Measurements from ENCODE around the gene CEACAM19.
"Not testable (repeated sequence)": the region's sequence is repeated elsewhere in the genome, so short reads cannot be mapped to it uniquely, and the experiment has no call there.

CEACAM19 gene

GRCh38 chr19:44684396-44684795, 13.1 kb downstream of the CEACAM19 start:
- H3K36me3 ChIP-seq (ENCODE audit: control insufficient read depth, insufficient read depth, low read length); H3K4me1 ChIP-seq (ENCODE audit: control insufficient read depth, insufficient read depth, low read length); H3K27ac ChIP-seq (ENCODE audit: low read depth, low read length); H3K4me3 ChIP-seq (ENCODE audit: low read length); H3K9ac ChIP-seq (ENCODE audit: low read length); H3K27me3 ChIP-seq (ENCODE audit: control insufficient read depth, insufficient read depth, low read length): not testable (repeated sequence)

- H3K36me3 ChIP-seq (ENCODE audit: control insufficient read depth, insufficient read depth, low read length), result peaks cover 3% of the 10 kb centered on the region
- no peak overlapping the region for H3K4me3 ChIP-seq (ENCODE audit: low read length)
- H3K9ac ChIP-seq (ENCODE audit: low read length), result no peak overlapping the region
- no peak overlapping the region for H3K27ac ChIP-seq (ENCODE audit: low read depth, low read length)
- H3K4me1 ChIP-seq (ENCODE audit: control insufficient read depth, insufficient read depth, low read length), result no peaks in the 10 kb centered on the region
- no peaks in the 10 kb centered on the region for H3K27me3 ChIP-seq (ENCODE audit: control insufficient read depth, insufficient read depth, low read length)
Measured at GRCh38 chr19:44684892-44685863, 13.9 kb downstream of the CEACAM19 start.

- H3K4me3 ChIP-seq (ENCODE audit: low read length), result no peak overlapping the region
Measured at GRCh38 chr19:44685877-44686276, 14.6 kb downstream of the CEACAM19 start.

DNA sequence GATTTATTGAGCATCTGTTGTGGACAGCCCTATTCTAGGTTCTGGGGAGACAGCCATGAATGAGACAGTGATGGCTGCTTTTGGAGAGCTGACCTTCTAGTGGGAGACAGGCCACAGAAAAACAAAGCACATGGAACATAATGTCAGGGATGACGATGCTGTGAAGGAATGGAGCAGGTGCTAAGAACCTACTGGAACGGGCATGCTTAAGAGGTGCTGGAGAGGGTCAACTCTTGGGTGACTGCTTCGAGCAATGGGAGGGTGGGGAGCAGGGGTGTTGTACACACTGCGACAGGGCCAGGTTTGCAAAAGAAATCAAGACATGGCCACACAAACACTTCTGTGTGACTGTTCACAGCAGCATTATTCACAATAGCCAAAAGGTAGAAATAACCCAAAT, 15.6 kb downstream of the CEACAM19 start:
- Histone ChIP-seq H3K4me1 (ENCODE audit: control insufficient read depth, insufficient read depth, low read length) (no peaks in the 10 kb centered on the region), H3K27ac (ENCODE audit: low read depth, low read length) (no peak overlapping the region), H3K4me3 (ENCODE audit: low read length) (no peak overlapping the region)

More at GRCh38 chr19:44685877-44686276, 14.6 kb downstream of the CEACAM19 start:
- H3K36me3 ChIP-seq (ENCODE audit: control insufficient read depth, insufficient read depth, low read length), result no peaks in the 10 kb centered on the region
- H3K4me1 ChIP-seq (ENCODE audit: control insufficient read depth, insufficient read depth, low read length), result no peaks in the 10 kb centered on the region
- H3K27me3 ChIP-seq (ENCODE audit: control insufficient read depth, insufficient read depth, low read length), result no peaks in the 10 kb centered on the region
- H3K9ac ChIP-seq (ENCODE audit: low read length), result no peak overlapping the region
- no peak overlapping the region for H3K27ac ChIP-seq (ENCODE audit: low read depth, low read length)

DNA sequence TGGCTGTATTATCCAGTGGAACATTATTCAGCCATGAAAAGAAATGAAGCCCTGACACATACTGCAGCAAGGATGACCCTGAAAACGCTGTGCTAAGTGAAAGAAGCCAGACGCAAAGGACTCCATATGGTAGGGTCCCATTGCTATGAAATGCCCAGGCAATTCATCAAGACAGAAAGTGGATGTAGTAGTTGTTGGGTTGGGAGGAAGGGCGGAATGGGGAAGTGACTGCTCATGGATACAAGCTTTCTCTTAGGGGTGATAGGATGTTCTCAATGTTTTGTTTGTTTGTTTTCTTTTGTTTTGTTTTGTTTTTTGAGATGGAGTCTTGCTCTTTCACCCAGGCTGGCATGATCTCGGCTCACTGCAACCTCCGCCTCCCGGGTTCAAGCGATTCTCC, 16.6 kb downstream of the CEACAM19 start:
- no peak overlapping the region for H3K4me3 ChIP-seq (ENCODE audit: low read length)
- H3K27ac ChIP-seq (ENCODE audit: low read depth, low read length), result no peak overlapping the region
- no peaks in the 10 kb centered on the region for H3K27me3 ChIP-seq (ENCODE audit: control insufficient read depth, insufficient read depth, low read length)
- H3K4me1 ChIP-seq (ENCODE audit: control insufficient read depth, insufficient read depth, low read length), result no peaks in the 10 kb centered on the region
- no peaks in the 10 kb centered on the region for H3K36me3 ChIP-seq (ENCODE audit: control insufficient read depth, insufficient read depth, low read length)
- no peak overlapping the region for H3K9ac ChIP-seq (ENCODE audit: low read length)

More for the DNA sequence above, 15.6 kb downstream of the CEACAM19 start:
- Histone ChIP-seq H3K36me3 (ENCODE audit: control insufficient read depth, insufficient read depth, low read length) (no peaks in the 10 kb centered on the region), H3K27me3 (ENCODE audit: control insufficient read depth, insufficient read depth, low read length) (no peaks in the 10 kb centered on the region), H3K9ac (ENCODE audit: low read length) (no peak overlapping the region)

GRCh38 chr19:44689290-44690130, 18.2 kb downstream of the CEACAM19 start:
- H3K27ac ChIP-seq (ENCODE audit: low read depth, low read length), result no peak overlapping the region
- H3K4me1 ChIP-seq (ENCODE audit: control insufficient read depth, insufficient read depth, low read length), result no peaks in the 10 kb centered on the region
- no peaks in the 10 kb centered on the region for H3K36me3 ChIP-seq (ENCODE audit: control insufficient read depth, insufficient read depth, low read length)
- H3K9ac ChIP-seq (ENCODE audit: low read length), result no peak overlapping the region
- H3K27me3 ChIP-seq (ENCODE audit: control insufficient read depth, insufficient read depth, low read length), result no peaks in the 10 kb centered on the region
- H3K4me3 ChIP-seq (ENCODE audit: low read length), result no peak overlapping the region

- Histone ChIP-seq H3K4me1 (ENCODE audit: control insufficient read depth, insufficient read depth, low read length) (no peaks in the 10 kb centered on the region), H3K36me3 (ENCODE audit: control insufficient read depth, insufficient read depth, low read length) (no peaks in the 10 kb centered on the region), H3K9ac (ENCODE audit: low read length) (no peak overlapping the region)
Measured at GRCh38 chr19:44690131-44690440, 18.8 kb downstream of the CEACAM19 start.

DNA sequence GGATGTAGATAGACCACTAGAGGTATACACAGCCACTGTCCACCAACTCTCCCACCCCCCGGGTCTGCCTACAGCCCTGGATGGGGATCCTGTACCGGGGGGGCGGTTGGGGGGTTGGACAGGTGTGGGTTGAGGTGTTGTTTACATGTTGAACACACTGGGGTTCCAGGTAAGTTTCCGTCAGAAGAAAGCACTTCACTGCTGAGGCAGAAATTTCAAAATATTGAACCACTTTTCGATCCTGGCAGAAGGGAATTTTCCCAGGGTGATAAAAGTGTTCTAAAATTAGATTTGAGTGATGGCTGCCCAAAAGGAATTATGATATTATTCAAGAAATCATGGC, 21.1 kb downstream of the CEACAM19 start:
- Histone ChIP-seq H3K27me3 (ENCODE audit: control insufficient read depth, insufficient read depth, low read length) (no peaks in the 10 kb centered on the region), H3K4me3 (ENCODE audit: low read length) (no peak overlapping the region), H3K4me1 (ENCODE audit: control insufficient read depth, insufficient read depth, low read length) (no peaks in the 10 kb centered on the region), H3K27ac (ENCODE audit: low read depth, low read length) (no peak overlapping the region), H3K36me3 (ENCODE audit: control insufficient read depth, insufficient read depth, low read length) (no peaks in the 10 kb centered on the region), H3K9ac (ENCODE audit: low read length) (no peak overlapping the region)

More at GRCh38 chr19:44690131-44690440, 18.8 kb downstream of the CEACAM19 start:
- H3K27me3 ChIP-seq (ENCODE audit: control insufficient read depth, insufficient read depth, low read length), result no peaks in the 10 kb centered on the region
- H3K27ac ChIP-seq (ENCODE audit: low read depth, low read length), result no peak overlapping the region
- no peak overlapping the region for H3K4me3 ChIP-seq (ENCODE audit: low read length)

DNA sequence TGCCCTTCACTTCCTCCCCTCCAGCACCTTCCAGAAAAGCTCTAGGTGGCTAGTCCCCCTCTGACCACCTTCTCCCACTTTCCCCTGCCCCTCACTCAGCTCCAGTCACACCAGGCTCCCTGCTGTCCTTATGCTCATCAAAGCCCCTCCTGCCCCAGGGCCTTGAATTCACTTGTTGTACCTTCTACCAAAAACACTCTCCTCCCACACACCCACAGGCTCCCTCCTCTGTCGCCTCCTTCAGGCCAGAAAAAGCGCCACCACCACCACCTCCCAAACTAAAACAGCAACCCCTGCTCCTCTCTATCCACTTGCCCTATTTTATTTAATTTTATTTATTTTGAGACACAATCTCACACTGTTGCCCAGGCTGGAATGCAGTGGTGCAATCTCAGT, 22.9 kb downstream of the CEACAM19 start:
- Histone ChIP-seq H3K36me3 (ENCODE audit: control insufficient read depth, insufficient read depth, low read length) (no peaks in the 10 kb centered on the region), H3K27me3 (ENCODE audit: control insufficient read depth, insufficient read depth, low read length) (no peaks in the 10 kb centered on the region), H3K4me1 (ENCODE audit: control insufficient read depth, insufficient read depth, low read length) (no peaks in the 10 kb centered on the region), H3K27ac (ENCODE audit: low read depth, low read length) (no peak overlapping the region), H3K4me3 (ENCODE audit: low read length) (no peak overlapping the region), H3K9ac (ENCODE audit: low read length) (no peak overlapping the region)

- Histone ChIP-seq H3K36me3 (ENCODE audit: control insufficient read depth, insufficient read depth, low read length) (no peaks in the 10 kb centered on the region), H3K4me1 (ENCODE audit: control insufficient read depth, insufficient read depth, low read length) (no peaks in the 10 kb centered on the region), H3K9ac (ENCODE audit: low read length) (no peak overlapping the region), H3K27ac (ENCODE audit: low read depth, low read length) (no peak overlapping the region), H3K4me3 (ENCODE audit: low read length) (no peak overlapping the region), H3K27me3 (ENCODE audit: control insufficient read depth, insufficient read depth, low read length) (no peaks in the 10 kb centered on the region)
Measured at GRCh38 chr19:44696939-44697669, 25.8 kb downstream of the CEACAM19 start.

GRCh38 chr19:44697670-44698034, 26.4 kb downstream of the CEACAM19 start:
- no peak overlapping the region for H3K27ac ChIP-seq (ENCODE audit: low read depth, low read length)

DNA sequence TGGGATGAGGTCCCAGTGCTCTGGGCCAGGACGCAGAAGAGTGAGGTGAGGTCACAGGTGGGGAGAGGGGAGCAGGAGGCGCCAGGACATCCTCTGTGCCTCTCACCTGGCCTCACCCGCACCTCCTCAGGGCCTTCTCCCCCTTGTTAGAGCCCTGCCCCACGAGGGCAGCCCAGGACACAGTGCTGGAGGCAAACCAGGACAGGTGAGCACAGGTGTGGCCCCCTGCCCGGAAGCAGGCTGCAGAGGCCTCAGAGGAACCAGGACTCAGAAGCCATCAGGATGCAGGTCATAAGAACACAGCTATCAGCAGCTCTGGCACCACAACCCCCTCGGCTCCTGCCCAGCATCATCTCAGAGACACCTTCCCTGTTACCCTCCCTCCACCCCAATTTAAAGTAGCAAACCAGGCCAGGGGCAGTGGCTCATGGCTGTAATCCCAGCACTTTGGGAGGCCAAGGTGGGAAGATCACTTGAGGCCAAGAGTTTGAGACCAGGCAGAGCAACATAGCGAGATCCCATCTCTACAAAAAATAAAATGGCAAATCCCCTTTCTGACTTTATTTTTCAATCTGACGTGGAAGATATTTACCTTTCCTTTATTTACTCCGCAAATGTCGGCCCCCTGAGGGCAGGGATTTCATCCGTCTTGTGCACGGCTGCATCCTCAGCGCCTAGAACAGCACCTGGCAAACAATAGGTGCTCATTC, 27.4 kb downstream of the CEACAM19 start, which contains the start of gene CEACAM16:
Gene CEACAM16 (plus strand): TSS at position 660 of the 710 bp plus-strand sequence. CDS start 2,306 bp downstream, outside the sequence.
- H3K36me3 ChIP-seq (ENCODE audit: control insufficient read depth, insufficient read depth, low read length), result no peaks in the 10 kb centered on the region
- H3K9ac ChIP-seq (ENCODE audit: low read length), result no peak within 1 kb of the TSS
- no peak within 1 kb of the TSS for H3K27ac ChIP-seq (ENCODE audit: low read depth, low read length)
- no peaks in the 10 kb centered on the region for H3K4me1 ChIP-seq (ENCODE audit: control insufficient read depth, insufficient read depth, low read length)
- H3K27me3 ChIP-seq (ENCODE audit: control insufficient read depth, insufficient read depth, low read length), result no peaks in the 10 kb centered on the region
- H3K4me3 ChIP-seq (ENCODE audit: low read length), result no peak within 1 kb of the TSS

More at GRCh38 chr19:44697670-44698034, 26.4 kb downstream of the CEACAM19 start:
- no peak overlapping the region for H3K4me3 ChIP-seq (ENCODE audit: low read length)
- H3K9ac ChIP-seq (ENCODE audit: low read length), result no peak overlapping the region
- no peaks in the 10 kb centered on the region for H3K36me3 ChIP-seq (ENCODE audit: control insufficient read depth, insufficient read depth, low read length)
- no peaks in the 10 kb centered on the region for H3K27me3 ChIP-seq (ENCODE audit: control insufficient read depth, insufficient read depth, low read length)
- H3K4me1 ChIP-seq (ENCODE audit: control insufficient read depth, insufficient read depth, low read length), result no peaks in the 10 kb centered on the region

Data from rectal smooth muscle tissue (tissue), 1 donor.